HG03045 (cell line): ENCODE data around the gene FNBP1L.

Experiments used
- ATAC-seq: cut with Tn5 transposase; IDR thresholded peaks from one replicate; pipeline ENCODE4 v1.9.1; 2021; ENCODE audit warnings: mild to moderate bottlenecking, moderate library complexity; ENCODE audit not compliant: unreplicated experiment

Gene FNBP1L

DNA sequence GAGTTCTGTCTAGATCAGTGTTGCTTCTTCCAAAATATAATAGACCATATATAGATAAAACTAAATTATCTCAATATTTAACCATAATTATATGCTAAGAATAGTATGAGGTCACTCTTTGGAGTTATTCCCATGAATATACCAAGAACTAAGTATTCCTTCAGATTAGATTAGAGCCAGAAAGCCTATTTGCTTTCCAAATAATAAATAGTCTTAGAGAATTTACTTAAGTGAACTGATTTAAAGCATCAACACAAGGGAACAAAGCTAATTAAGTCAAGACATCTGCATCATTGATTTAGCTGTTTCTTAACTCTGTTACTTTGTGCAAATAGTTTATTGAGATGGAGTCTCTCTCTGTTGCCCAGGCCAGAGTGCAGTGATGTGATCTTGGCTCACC, 35.7 kb downstream of the FNBP1L start:
- ATAC-seq = no peak

DNA sequence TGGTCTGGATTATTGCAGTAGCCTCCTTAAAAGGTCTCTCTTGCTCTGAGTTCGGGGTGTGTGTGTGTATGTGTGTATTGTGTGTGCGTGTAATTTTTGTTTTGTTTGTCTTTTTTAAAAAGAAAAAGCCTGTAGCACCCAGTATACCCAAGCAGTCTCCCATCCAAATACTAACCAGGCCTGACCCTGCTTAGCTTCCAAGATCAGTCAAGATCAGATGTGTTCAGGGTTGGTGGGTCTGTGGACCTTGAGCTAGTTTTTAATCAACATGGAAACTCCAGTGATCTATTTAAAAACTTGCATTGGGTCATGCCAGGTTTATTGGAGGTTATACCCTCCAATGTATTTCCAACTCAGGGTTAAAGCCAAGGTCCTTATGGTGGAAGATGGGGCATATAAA, 40.3 kb downstream of the FNBP1L start:
- no peak for ATAC-seq

DNA sequence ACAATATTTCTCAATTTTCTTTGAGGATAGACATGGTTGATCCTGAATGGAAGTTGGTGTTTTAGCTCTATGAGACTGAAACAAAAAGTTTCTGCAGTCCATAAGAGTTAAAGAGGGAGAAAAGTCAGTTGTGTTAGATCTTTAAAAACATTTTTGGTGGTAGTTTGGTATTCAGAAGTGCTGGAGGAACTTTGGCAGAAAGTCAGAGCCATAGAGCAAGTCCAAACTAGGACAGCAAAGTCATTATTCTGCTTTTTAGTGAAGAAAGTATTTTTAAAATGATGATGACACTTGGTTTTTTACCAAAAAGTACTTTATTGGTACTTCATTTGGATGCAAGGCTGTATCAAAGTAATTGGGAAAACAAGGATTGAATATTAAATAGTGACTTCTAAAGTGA, 41.8 kb downstream of the FNBP1L start:
- ATAC-seq = no peak

- ATAC-seq = no peak
These were observed 42.4 kb downstream of the FNBP1L start for GRCh38 chr1:93490357-93490756.

GRCh38 chr1:93495911-93496310, 48.0 kb downstream of the FNBP1L start:
- ATAC-seq = no peak

DNA sequence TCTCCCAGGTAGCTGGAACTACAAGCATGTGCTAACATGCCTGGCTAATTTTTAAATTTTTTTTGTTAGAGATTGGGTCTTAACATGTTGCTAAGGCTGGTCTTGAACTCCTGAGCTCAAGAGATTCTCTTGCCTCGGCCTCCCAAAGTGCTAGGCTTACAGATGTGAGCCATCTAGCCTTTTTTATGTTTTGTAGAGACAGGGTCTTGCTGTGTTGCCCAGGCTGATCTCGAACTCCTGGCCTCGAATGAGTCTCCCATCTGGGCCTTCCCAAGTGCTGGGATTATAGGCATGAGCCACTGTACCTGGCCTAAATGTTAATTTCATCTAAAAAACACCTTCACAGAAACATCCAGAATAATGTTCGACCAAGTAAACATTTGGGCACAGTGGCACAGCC, 48.6 kb downstream of the FNBP1L start:
- no peak for ATAC-seq

DNA sequence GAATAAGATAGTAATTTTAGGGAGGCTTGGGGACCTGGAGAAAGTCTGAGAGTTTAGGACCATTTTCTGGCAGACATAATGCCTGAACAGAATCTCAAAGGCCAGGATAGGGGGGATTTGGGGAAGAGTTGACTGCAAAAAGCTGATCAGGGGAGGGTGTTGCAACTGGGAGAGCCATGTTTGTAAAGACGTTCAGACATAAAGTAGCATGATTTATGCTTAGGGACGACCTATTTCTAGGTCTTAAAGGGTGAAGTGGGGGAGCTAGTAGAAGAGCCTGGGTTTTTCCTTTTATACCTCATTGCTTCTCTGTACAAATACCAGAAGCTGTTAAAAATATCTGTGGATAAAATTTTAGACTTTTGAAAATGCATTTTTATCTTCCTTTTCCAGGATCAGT, 51.2 kb downstream of the FNBP1L start:
- ATAC-seq = no peak

GRCh38 chr1:93499533-93499932, 51.6 kb downstream of the FNBP1L start:
- ATAC-seq = no peak

GRCh38 chr1:93500275-93500674, 52.4 kb downstream of the FNBP1L start:
- ATAC-seq = no peak

DNA sequence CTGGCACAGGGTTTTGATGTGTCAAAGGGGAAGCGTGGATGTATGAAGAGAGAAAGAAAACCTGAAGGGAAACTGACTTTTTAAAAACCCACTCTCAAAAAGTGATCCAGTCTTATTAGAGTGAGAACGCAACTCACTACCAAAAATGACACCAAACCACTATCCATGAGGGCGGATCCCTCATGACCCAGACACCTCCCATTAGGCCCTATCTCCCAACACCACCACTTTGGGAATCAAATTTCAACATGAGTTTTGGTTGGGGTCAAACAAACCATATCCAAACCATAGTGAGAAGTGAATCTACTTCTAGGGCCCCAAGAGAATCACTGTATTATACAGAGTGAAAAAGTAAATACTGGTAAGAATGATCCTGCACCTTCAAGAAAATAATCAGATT, 53.5 kb downstream of the FNBP1L start:
- ATAC-seq = no peak

DNA sequence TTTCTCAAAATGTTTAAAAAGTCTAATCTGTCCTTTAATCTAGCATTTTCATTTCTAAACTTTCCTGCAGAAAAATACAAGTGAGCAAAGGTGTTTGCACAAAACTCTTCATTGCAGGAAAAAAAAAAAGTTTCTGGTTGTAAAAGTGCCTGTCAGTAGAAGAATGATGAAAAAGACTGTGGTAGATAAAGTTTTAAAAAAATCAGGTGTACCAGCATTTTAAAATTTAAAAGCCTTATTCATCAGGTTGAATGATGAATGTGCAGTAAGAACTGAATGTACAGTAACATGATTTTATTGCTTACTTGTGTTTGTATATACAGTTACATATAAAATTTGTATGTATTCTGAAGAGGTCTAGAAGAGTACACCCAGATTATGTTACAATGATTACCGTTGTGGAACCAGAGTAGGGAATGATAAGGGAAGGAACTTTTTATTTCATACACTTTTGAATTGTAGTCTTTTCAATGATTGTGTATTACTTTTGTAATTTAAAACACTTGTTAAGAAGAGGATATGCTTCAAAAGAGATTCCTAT, 54.0 kb downstream of the FNBP1L start:
- no peak for ATAC-seq

GRCh38 chr1:93502571-93502970, 54.7 kb downstream of the FNBP1L start:
- ATAC-seq = no peak

- no peak for ATAC-seq
These were observed 55.2 kb downstream of the FNBP1L start for GRCh38 chr1:93503163-93503562.

GRCh38 chr1:93503816-93504215, 55.9 kb downstream of the FNBP1L start:
- ATAC-seq = no peak

DNA sequence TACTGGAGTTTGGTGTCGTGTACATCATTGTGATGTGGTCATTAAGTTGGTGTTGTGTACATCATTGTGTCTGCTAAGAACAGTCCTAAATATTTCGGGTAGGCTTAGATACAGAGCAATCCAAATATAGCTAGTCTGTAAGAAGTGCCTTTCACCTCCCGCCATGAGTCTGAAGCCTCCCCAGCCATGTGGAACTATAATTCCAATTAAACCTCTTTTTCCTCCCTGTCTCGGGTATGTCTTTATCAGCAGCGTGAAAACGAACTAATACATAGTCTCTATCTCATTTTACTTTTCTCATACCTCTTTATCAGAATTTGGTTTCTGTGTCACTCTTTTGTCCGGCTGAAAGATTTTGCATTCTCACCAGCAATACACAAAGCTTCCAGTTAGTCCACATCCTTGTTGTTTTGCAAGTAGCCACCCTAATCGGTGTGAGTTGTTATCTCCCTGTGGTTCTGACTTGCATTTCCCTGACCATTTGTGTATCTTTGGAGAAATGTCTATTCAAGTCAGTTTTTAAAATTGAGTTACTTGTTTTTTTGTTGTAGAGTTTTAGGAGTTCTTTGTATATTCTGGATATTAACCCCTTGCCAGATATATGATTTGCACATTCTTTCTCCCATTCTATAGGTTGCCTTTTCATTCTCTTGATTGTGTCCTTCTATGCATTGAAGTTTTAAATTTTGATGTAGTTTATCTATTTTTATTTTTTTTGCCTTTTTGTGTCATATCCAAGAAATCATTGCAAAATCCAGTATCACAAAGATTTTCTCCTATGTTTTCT, 56.5 kb downstream of the FNBP1L start:
- ATAC-seq = no peak

DNA sequence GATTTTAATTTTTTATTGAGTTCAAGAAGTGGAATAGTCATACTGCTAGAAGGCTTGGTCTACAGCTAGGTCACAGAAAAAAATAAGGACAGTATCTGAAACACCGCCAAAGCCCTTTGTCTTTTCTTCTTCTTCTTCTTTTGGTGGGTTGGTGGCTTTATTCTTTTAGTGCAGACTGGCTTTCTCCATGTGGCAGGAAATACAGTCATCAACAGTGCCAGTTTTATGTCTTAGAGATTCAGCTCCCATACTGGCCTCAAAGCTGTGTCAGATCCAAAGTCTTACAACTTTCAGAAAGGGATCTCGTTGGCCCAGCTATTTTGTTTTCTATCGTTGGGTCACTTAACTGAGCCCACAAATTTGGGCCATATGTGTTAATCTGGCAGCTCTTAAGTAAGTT, 58.2 kb downstream of the FNBP1L start:
- no peak for ATAC-seq

GRCh38 chr1:93516164-93516563, 68.2 kb downstream of the FNBP1L start:
- no peak for ATAC-seq

DNA sequence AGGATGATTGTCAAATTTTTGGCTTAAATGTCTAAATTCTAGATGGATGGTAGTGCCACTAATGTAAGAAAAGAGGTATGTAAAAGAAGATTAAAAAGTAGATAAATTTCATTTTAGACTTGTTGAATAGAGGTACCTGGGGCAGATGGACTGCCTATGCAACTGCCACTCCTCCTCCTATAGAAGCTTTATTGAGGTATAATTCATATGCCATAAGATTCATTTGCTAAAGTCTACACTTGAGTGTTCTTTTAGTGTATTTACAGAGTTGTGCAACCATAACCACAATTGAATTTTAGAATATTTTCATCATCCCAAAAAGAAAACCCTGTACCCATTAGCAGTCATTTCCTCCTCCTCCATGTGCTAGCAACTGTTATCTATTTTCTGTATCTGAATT, 70.6 kb downstream of the FNBP1L start:
- no peak for ATAC-seq

GRCh38 chr1:93519199-93519829, 71.4 kb downstream of the FNBP1L start:
- no peak for ATAC-seq

GRCh38 chr1:93521618-93522017, 73.7 kb downstream of the FNBP1L start:
- no peak for ATAC-seq

GRCh38 chr1:93522721-93523120, 74.8 kb downstream of the FNBP1L start:
- no peak for ATAC-seq

- no peak for ATAC-seq
These were observed 77.5 kb downstream of the FNBP1L start for GRCh38 chr1:93525431-93525830.
